HG03571 (cell line): Measurements from ENCODE around the gene CACNB1.
"Not testable (repeated sequence)": the region's sequence is repeated elsewhere in the genome, so short reads cannot be mapped to it uniquely, and the experiment has no call there.

Experiments used
- ATAC-seq: cut with Tn5 transposase; IDR thresholded peaks from one replicate; pipeline ENCODE4 v1.9.1; 2021; ENCODE audit not compliant: unreplicated experiment

The CACNB1 gene

GRCh38 chr17:39129544-39129943, 67.9 kb downstream of the CACNB1 start:
- not testable (repeated sequence) for ATAC-seq

- ATAC-seq = no peak
Observed at GRCh38 chr17:39126436-39126835, 71.0 kb downstream of the CACNB1 start.

GRCh38 chr17:39125143-39125875, 72.2 kb downstream of the CACNB1 start:
- no peak for ATAC-seq

GRCh38 chr17:39123627-39124026, 73.8 kb downstream of the CACNB1 start:
- no peak for ATAC-seq
